ENCODE measurements around the gene CLCA4.
"Not testable (repeated sequence)": the region's sequence is repeated elsewhere in the genome, so short reads cannot be mapped to it uniquely, and the experiment has no call there.

CLCA4 gene

GRCh38 chr1:86527306-86527705 is 19.6 kb upstream of the CLCA4 start:
- DNase-seq: no peak

DNA sequence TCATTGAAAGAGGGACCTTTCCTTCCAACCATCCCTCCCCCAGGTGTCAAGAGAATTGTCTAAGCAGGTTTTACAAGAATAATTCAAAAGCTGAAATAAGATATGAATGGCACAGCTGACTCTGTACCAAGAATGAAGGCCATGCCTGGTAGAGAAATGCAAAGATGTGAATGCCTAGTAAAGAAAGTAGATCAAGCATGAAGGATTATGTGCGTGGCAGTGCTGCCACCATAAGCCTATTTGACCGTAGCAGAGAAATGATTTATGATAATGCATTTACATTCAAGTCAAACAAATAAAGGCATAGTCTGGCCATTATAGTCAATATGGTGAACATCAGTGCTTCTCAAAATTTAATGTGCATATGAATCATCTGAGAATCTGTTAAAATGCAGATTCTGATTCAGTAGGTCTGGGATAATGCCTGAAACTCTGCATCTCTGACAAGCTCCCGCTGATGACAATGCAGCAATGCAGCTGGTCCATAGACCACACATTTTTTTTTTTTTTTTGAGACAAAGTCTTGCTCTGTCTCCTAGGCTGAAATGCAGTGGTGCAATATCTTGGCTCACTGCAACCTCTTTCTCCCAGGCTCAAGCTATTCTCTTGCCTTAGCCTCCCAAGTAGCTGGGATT is 16.6 kb upstream of the CLCA4 start:
- no peak for DNase-seq

- DNase-seq: no peak
Measured at GRCh38 chr1:86537928-86538695, 8.8 kb upstream of the CLCA4 start.

- no peak for DNase-seq
Measured at GRCh38 chr1:86538775-86539174, 8.1 kb upstream of the CLCA4 start.

GRCh38 chr1:86541859-86542258 is 5.0 kb upstream of the CLCA4 start:
- no peak for DNase-seq

DNA sequence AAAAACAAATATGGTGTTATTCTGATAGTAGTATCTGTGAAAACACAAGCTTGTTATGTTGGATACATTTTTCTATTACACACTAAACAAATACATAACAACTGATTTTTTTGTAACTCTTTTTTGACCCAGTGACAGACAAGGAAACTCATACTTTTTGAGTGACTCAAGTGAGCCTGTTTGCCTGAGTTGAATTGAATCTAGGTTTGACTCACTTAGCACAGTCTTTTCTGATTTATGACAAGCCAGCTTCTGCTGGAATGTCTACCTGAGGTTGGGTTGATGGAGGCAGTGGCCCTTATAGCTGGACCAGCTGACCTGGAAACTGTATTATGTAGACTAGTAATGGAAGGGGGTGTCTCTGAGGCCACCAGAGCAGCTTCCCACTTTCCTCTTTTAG is 4.2 kb upstream of the CLCA4 start:
- no peak for DNase-seq

DNA sequence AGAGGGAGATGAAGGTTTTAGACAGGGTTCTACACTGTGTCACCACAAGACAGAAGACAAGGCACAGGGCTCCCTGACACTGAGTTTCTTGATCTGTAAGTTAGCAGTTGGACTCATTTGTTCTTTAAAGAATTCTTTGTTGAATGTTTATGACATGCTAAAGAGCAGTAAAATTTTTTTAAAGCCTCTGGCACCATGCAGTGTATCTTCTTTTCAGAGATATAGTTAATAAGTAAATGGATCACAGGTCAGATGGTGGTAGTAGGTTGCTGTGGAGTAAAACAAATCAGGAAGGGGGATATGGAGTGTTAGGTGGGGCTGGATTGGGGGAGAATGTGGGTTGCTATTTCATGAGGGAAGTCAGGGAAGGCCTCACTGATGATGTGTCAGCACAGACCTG is 2.0 kb downstream of the CLCA4 start:
- DNase-seq: no peak

DNA sequence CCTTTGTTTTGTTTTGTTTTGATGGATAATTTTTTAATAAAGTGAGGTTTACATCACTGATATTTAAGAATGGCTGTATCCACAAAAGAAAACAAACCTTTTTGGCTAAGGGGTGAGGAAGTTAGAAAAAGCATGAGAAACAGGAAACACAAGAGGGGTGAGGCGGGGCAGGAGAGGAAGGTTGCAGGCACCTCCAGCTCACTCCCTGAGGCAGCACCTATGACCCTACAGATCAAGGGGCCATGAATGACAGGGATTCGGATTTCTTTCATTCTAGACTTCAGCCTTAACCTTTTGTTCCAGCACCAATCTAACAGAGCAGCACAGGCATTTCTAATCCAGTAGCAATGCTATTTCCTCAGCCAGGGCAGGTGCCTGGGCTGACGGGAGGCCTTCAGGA is 4.4 kb downstream of the CLCA4 start:
- no peak for DNase-seq

DNA sequence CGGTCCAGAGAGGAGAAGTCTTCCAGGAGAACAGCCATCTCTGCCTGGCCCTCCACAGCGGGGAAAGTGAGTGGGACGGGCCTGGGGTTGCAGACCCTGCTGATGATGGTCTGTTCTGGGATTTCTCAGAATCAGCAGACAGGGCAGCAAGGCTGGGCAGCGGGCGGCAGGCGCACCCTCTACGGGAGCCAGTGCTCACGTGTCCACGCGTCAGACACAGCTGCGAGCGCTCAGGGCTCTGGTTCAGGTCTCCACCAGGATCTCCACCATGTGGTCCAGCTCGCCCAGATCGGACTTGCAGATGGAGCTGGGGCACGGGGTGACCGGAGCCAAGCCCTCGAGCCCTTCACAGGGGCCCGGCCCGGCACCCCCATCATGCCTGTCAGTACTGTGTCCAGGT is 5.5 kb downstream of the CLCA4 start:
- no peak for DNase-seq

GRCh38 chr1:86557739-86558138 is 10.9 kb downstream of the CLCA4 start:
- DNase-seq: no peak

GRCh38 chr1:86563849-86564248 is 17.0 kb downstream of the CLCA4 start:
- no peak for DNase-seq

DNA sequence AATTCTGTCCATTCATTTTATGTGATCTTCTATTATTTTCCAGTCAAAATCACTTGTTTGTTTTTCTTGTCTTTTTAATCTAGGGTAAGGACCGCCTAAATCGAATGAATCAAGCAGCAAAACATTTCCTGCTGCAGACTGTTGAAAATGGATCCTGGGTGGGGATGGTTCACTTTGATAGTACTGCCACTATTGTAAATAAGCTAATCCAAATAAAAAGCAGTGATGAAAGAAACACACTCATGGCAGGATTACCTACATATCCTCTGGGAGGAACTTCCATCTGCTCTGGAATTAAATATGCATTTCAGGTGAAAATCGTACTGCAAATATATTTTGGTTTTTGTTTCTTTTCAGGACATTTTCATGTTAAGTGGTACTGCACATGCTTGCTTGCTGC is 20.5 kb downstream of the CLCA4 start:
- no peak for DNase-seq

DNA sequence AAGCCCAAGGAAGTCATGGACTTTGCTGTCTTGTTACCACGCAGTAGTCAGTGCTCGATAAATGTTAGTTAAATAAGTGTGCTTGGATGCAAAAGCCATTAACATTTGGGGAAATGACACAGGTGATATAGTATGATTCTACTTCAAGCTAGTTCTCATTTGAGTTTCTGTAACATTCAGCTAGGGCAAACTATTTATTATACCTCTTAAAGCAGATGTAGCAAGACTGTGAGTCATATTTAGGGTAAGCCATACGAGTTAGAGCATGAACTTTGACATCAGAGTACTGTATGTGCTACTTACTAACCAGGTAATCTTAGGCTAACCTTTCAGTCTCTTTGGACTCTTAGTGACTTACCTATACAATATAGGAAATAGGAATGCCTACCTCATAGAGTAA is 21.0 kb downstream of the CLCA4 start:
- no peak for DNase-seq

- DNase-seq: no peak
Measured at GRCh38 chr1:86573763-86574484, 27.0 kb downstream of the CLCA4 start.

DNA sequence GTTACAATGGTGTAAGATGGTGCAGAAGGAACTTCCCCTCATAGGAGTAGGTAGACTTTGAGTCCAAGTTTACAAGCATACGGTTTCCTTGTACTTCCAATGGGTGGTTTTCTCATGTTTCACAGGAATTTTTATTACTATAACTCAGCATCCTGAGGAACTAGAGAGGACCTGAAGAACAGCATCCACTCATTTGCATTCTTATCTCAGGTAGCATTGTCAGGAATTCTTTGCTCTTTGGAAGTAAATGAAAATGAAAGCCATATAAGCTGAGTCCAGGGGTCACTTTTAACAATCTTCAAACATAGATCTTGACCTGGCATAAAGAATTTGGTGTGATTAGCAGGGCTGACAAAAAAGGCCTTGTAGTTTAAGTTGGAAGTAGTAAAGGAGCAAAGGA is 34.4 kb downstream of the CLCA4 start:
- no peak for DNase-seq

DNA sequence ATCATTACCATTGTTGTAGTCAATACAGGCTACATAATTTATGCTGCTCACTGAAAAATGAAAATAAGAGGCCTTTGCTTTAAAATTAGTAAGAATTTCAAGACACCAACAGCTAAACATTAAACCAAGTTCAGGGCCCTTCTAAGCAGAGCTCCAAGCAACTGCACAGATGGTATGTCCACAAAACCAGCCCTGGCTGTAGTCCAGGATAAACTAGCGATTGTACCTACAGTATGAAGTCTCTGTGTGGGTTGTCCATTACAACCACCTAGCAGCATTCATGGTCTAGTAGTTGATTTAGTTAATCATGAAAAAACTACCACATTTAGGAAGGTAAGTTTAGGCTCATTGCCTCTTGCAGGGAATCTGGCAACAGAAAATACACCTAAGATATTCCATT is 35.3 kb downstream of the CLCA4 start:
- DNase-seq: no peak

GRCh38 chr1:86583032-86583431 is 36.2 kb downstream of the CLCA4 start:
- no peak for DNase-seq

DNA sequence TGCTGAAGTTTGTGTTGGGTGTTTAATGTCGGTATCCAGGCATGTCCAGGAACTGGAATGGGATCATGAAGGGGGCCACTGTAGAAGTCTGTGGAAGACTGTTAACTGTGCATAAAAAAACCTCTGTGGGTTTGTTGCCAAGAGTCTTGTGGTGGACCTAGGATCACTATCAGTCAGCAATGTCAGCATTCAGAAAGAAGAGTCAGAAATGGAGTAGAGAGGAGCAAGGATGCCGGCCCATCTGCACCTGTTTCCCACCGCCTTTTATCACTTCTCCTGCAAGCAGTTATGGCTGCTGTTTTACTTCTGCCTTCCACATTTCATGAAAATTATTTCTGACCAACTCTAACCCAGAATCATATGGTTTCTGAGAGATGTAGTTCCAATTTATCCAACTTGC is 36.7 kb downstream of the CLCA4 start:
- DNase-seq: no peak

DNA sequence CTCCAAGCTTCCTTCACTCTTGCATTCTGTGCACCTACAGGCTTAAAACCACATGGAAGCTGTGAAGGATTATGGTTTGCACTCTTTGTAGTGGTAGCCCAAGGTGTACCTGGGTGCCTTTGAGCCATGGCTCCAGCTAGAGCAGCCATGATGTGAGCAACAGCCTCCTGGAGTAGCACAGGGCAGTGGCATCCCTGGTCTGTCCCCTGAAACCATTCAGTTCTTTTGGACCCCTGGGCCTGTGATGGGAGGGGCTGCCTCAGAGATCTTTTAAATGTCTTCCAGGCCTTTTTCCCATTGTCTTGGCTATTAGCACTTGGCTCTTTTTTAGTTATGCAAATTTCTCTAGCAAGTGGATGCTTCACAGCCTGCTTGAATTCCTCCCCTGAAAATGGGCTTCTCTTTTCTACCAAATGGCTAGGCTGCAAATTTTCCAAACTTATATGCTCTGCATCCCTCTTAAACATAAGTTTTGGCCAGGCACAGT is 47.4 kb downstream of the CLCA4 start:
- DNase-seq: no peak

DNA sequence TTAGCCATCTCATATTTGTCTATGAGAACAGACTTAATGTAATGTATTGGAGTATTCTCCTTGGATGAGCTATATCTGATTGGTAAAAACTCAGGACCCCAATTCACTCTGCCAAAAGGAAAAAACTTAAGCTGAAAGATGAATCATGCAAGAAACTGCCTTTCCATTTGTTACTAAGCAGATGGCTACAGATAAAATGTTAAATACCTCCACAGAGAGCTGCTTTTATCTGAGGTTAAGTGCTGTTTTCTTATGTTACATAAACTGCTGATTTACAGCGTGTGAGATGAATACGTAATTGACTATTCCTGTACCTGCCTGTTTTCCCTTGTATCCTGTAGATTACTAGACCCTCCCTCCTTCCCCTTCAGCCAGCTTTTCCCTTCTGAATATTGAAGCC is 49.3 kb downstream of the CLCA4 start:
- no peak for DNase-seq

DNA sequence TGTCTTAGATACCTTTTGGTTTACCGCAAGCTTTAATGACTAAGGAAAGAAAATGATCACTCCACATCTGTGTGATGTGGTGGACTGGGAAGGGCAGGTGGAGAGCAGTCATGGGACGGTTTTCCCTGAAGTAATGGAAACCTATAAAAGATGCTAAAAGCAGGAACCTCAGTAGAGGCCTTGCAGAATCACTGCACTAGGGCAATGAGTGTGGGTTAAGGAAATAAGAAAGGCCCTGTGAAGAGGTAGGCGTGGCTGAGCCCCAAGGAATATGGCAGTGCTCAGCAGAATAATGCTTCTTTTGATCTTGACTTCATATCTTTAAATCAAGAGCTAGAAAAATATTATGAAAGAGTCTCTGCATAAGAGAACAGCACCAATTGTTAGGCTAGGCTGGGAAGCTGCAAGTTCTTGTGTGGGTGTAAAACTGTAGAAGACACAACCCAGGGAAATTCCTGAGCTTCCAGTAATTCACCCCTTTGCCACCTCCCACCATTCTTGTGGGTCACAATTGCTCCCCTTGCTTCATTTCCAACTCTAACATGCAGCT is 49.9 kb downstream of the CLCA4 start:
- no peak for DNase-seq

DNA sequence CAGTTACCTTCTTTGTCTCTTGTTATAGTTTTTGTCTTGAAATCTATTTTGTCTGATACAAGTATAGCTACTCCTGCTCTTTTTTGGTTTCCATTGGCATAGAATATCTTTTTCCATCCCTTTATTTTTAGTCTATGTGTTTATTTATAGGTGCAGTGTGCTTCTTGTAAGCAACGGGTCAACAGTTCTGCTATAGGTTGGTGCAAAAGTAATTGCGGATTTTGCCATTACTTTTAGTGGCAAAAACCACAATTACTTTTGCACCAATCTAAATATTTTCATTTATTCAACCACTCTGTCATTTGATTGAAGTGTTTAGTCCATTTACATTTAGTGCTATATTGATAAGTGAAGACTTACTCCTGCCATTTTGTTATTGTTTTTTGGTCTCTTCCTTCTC is 59.2 kb downstream of the CLCA4 start:
- DNase-seq: not testable (repeated sequence)

GRCh38 chr1:86616433-86616832 is 69.6 kb downstream of the CLCA4 start:
- DNase-seq: no peak

All from right kidney (tissue), 1 donor.